ENCODE results near the gene STON1. TPM values are rescaled to one million over a fixed set of nuclear protein-coding genes. Genes with fewer than 3 reads are reported as not detected.

Gene STON1
- total and polyA plus RNA-seq, 2 donors (not counting 3 experiments of a cell fraction or from before 2014, with no cell fraction given), result 6.3 to 12.1 TPM

- no peak overlapping the region for H3K4me3 ChIP-seq (replicated peaks in 1 of 3; ENCODE audit: insufficient read depth in 1 of 3, low read depth in 1 of 3, low read length in 3 of 3)
- H4K20me1 ChIP-seq (replicated peaks; ENCODE audit: control insufficient read depth, extremely low read depth, insufficient read depth, low read length), result no peaks in the 10 kb centered on the region
- intact Hi-C loops (cut with micrococcal nuclease) (no loop called here), dilution Hi-C loops (cut with MboI; ENCODE audit: extremely low pct_ligation_motif_present, low sequenced_read_pairs) (no loop called here)
- no peaks in the 10 kb centered on the region for H3K9me3 ChIP-seq (replicated peaks; ENCODE audit: control insufficient read depth, insufficient read depth, low read length)
- H3K9me1 ChIP-seq (replicated peaks; ENCODE audit: control insufficient read depth, extremely low read depth, insufficient read depth, low read length), result no peaks in the 10 kb centered on the region
- TF ChIP-seq GATA2 (IDR thresholded peaks at IDR 0.05; ENCODE audit: insufficient read depth, insufficient read length, low read depth, low read length) (no peak), CTCF (IDR thresholded peaks at IDR 0.05; ENCODE audit: extremely low read depth in 1 of 2, insufficient read depth in 1 of 2, low read depth in 1 of 2, low read length in 2 of 2) (no peak)
- H3K79me2 ChIP-seq (ENCODE audit: control insufficient read depth, insufficient read depth, low read length), result peaks cover under 1% of the 10 kb centered on the region
- ChIA-PET POLR2A (no interaction called here), CTCF (interaction anchor here (0.6 kb wide), 1 partner anchor 397 kb away, joined by 3 read pairs; no protein-coding TSS in a partner anchor)
- H3K27ac ChIP-seq (ENCODE audit: insufficient read depth, low read depth, low read length), result no peak overlapping the region
- H3K9ac ChIP-seq (replicated peaks; ENCODE audit: extremely low read depth, insufficient read depth, low read length), result no peak overlapping the region
- H2AFZ ChIP-seq (ENCODE audit: low read depth, low read length), result no peak overlapping the region
- no peak overlapping the region for H3K4me2 ChIP-seq (ENCODE audit: insufficient read depth, low read length)
- no TSS peak for BruUV-seq (replicated peaks)
- peaks cover 7% of the 10 kb centered on the region for H3K4me1 ChIP-seq (ENCODE audit: control insufficient read depth, extremely low read depth, insufficient read depth, low read length)
- H3K27me3 ChIP-seq (ENCODE audit: control insufficient read depth in 2 of 2, insufficient read depth in 2 of 2, low read length in 2 of 2), result no peaks in the 10 kb centered on the region
- H3K36me3 ChIP-seq (ENCODE audit: control insufficient read depth in 2 of 2, extremely low read depth in 1 of 2, insufficient read depth in 2 of 2, low read length in 2 of 2), result no peaks in the 10 kb centered on the region
- FAIRE-seq, result no peak
- no peak for DNase-seq (ENCODE audit: low read depth, low spot score)
These were observed 4.5 kb upstream of the STON1 start for GRCh38 chr2:48525269-48525943.

GRCh38 chr2:48527226-48527885, 2.6 kb upstream of the STON1 start:
- Histone ChIP-seq H2AFZ (ENCODE audit: low read depth, low read length) (no peak overlapping the region), H3K27ac (ENCODE audit: insufficient read depth, low read depth, low read length) (no peak overlapping the region), H3K36me3 (ENCODE audit: control insufficient read depth in 2 of 2, extremely low read depth in 1 of 2, insufficient read depth in 2 of 2, low read length in 2 of 2) (no peaks in the 10 kb centered on the region), H3K4me1 (ENCODE audit: control insufficient read depth, extremely low read depth, insufficient read depth, low read length) (peaks cover 21% of the 10 kb centered on the region), H3K4me2 (ENCODE audit: insufficient read depth, low read length) (no peak overlapping the region), H3K79me2 (ENCODE audit: control insufficient read depth, insufficient read depth, low read length) (peaks cover 5% of the 10 kb centered on the region), H3K9me1 (replicated peaks; ENCODE audit: control insufficient read depth, extremely low read depth, insufficient read depth, low read length) (no peaks in the 10 kb centered on the region), H4K20me1 (replicated peaks; ENCODE audit: control insufficient read depth, extremely low read depth, insufficient read depth, low read length) (no peaks in the 10 kb centered on the region), H3K4me3 (replicated peaks in 1 of 3; ENCODE audit: insufficient read depth in 1 of 3, low read depth in 1 of 3, low read length in 3 of 3) (no peak overlapping the region), H3K9ac (replicated peaks; ENCODE audit: extremely low read depth, insufficient read depth, low read length) (no peak overlapping the region), H3K27me3 (ENCODE audit: control insufficient read depth in 2 of 2, insufficient read depth in 2 of 2, low read length in 2 of 2) (no peaks in the 10 kb centered on the region), H3K9me3 (replicated peaks; ENCODE audit: control insufficient read depth, insufficient read depth, low read length) (no peaks in the 10 kb centered on the region)
- dilution Hi-C loops (cut with MboI; ENCODE audit: extremely low pct_ligation_motif_present, low sequenced_read_pairs), result no loop called here
- FAIRE-seq (no peak), DNase-seq (ENCODE audit: low read depth, low spot score) (no peak)
- CTCF ChIA-PET, result interaction anchor here (1.0 kb wide), 1 partner anchor 45 kb away, joined by 7 read pairs; no protein-coding TSS in a partner anchor
- BruUV-seq (replicated peaks), result no TSS peak
- no peak for TF ChIP-seq MYC (IDR thresholded peaks at IDR 0.05; ENCODE audit: low read depth, low read length)
- TF ChIP-seq CTCF (IDR thresholded peaks at IDR 0.05; ENCODE audit: extremely low read depth in 1 of 2, insufficient read depth in 1 of 2, low read depth in 1 of 2, low read length in 2 of 2), result no peak
- TF ChIP-seq GATA2 (IDR thresholded peaks at IDR 0.05; ENCODE audit: insufficient read depth, insufficient read length, low read depth, low read length), result no peak
- TF ChIP-seq MAX (IDR thresholded peaks at IDR 0.05; ENCODE audit: insufficient read depth, insufficient read length), result no peak
- no peak for TF ChIP-seq POLR2A (IDR thresholded peaks at IDR 0.05; ENCODE audit: low read depth, low read length)
- no peak for TF ChIP-seq JUN (IDR thresholded peaks at IDR 0.05; ENCODE audit: borderline replicate concordance, insufficient read depth, insufficient read length, low read depth)
- no peak for TF ChIP-seq POLR2AphosphoS5 (IDR thresholded peaks at IDR 0.05; ENCODE audit: insufficient read depth, low read depth, low read length)
- no peak for TF ChIP-seq EZH2 (IDR thresholded peaks at IDR 0.05; ENCODE audit: borderline replicate concordance, low read depth, low read length, severe bottlenecking)
- no peak for TF ChIP-seq FOS (IDR thresholded peaks at IDR 0.05; ENCODE audit: borderline replicate concordance, insufficient read depth, low read length)
- POLR2A ChIA-PET, result no interaction called here
- intact Hi-C loops (cut with micrococcal nuclease), result no loop called here

Measured in endothelial cell of umbilical vein (primary cell).